Activated CD4-positive, alpha-beta T cell treated with anti-CD3 and anti-CD28 coated beads for 36 hours (primary cell): ENCODE measurements around the gene UPF1. TPM values are rescaled to one million over a fixed set of nuclear protein-coding genes. Genes with fewer than 3 reads are reported as not detected.

ENCODE experiments used
- ATAC-seq: fragments of 200-7000 bp; cut with Tn5 transposase; one replicate; pipeline ENCODE4 v1.10.0; 2021; ENCODE audit warnings: mild to moderate bottlenecking, moderate library complexity
- CTCF ChIA-PET: fragments of 350-600 bp; sonication (Branson Sonifier 250); formaldehyde crosslinking; loops from one replicate; lab custom pipeline; 2021; ENCODE audit warnings: antibody characterized with exemption; lab: Charles Lee
- POLR2A ChIA-PET: fragments of 350-600 bp; sonication (Branson Sonifier 250); formaldehyde crosslinking; loops from one replicate; lab custom pipeline; 2021; ENCODE audit warnings: antibody characterized with exemption, inconsistent platforms; lab: Charles Lee
- DNase-seq: peaks from one replicate; pipeline ENCODE4 v3.0.0-alpha.2; 2020
- H3K27ac Mint-ChIP-seq: one replicate; pipeline ENCODE4 v1.8.0; 2021; ENCODE audit warnings: mixed read lengths
- H3K27me3 Mint-ChIP-seq: one replicate; pipeline ENCODE4 v1.8.0; 2021; ENCODE audit warnings: mixed read lengths
- H3K36me3 Mint-ChIP-seq: one replicate; pipeline ENCODE4 v1.8.0; 2021; ENCODE audit warnings: low read depth, mixed read lengths
- H3K4me1 Mint-ChIP-seq: one replicate; pipeline ENCODE4 v1.8.0; 2021; ENCODE audit warnings: mixed read lengths
- H3K4me3 Mint-ChIP-seq: one replicate; pipeline ENCODE4 v1.8.0; 2021; ENCODE audit warnings: mild to moderate bottlenecking, moderate library complexity, mixed read lengths
- H3K9me3 Mint-ChIP-seq: one replicate; pipeline ENCODE4 v1.8.0; 2021; ENCODE audit warnings: low read depth, mixed read lengths
- intact Hi-C, 2 experiments: fragments of 100-400 bp; cut with DNase I in 1 of 2; cut with micrococcal nuclease in 1 of 2; formaldehyde crosslinking; loops; one replicate each; pipeline versions ENCODE4 v1.14.2 to v1.15.1; 2022 to 2024; cut with DNase I, micrococcal nuclease
- total RNA-seq, 2 experiments: library from RNA; stranded (reverse); gene quantifications; one replicate each; pipeline ENCODE4 v1.2.3, GENCODE V29; 2021

Gene UPF1
- total RNA-seq, 2 experiments from 2014 or later, result 72.4 to 74.0 TPM

GRCh38 chr19:18878858-18879578, 47.3 kb downstream of the UPF1 start:
- CTCF ChIA-PET, result no interaction called here
- no peak for ATAC-seq
- intact Hi-C loops, result loop anchor here in 1 of 2 experiments (1.0 kb wide), 1 partner anchor 243 kb away; no protein-coding TSS in a partner anchor
- Mint-ChIP-seq H3K27ac (no peak overlapping the region), H3K4me3 (no peak overlapping the region), H3K36me3 (no peaks in the 10 kb centered on the region), H3K9me3 (no peaks in the 10 kb centered on the region), H3K27me3 (no peaks in the 10 kb centered on the region), H3K4me1 (no peaks in the 10 kb centered on the region)
- no peak for DNase-seq
- POLR2A ChIA-PET, result no interaction called here

- intact Hi-C loops, result loop anchor here in 1 of 2 experiments (1.0 kb wide), 2 partner anchors 53 to 243 kb away; no protein-coding TSS in a partner anchor
- no peak overlapping the region for H3K4me3 Mint-ChIP-seq
- H3K27me3 Mint-ChIP-seq, result no peaks in the 10 kb centered on the region
- H3K4me1 Mint-ChIP-seq, result no peaks in the 10 kb centered on the region
- H3K9me3 Mint-ChIP-seq, result no peaks in the 10 kb centered on the region
- POLR2A ChIA-PET, result no interaction called here
- H3K36me3 Mint-ChIP-seq, result no peaks in the 10 kb centered on the region
- ATAC-seq (peak; percentile 77), DNase-seq (peak; percentile 63)
- CTCF ChIA-PET, result interaction anchor here (1.0 kb wide), 1 partner anchor 107 kb away, joined by 4 read pairs; no protein-coding TSS in a partner anchor
- H3K27ac Mint-ChIP-seq, result no peak overlapping the region
Observed at GRCh38 chr19:18879579-18880373, 48.0 kb downstream of the UPF1 start.

GRCh38 chr19:18881491-18881890, 49.7 kb downstream of the UPF1 start:
- H3K36me3 Mint-ChIP-seq, result no peaks in the 10 kb centered on the region
- H3K27ac Mint-ChIP-seq, result no peak overlapping the region
- ChIA-PET POLR2A (interaction anchor here (0.9 kb wide), 1 partner anchor 11 kb away, joined by 5 read pairs; no protein-coding TSS in a partner anchor), CTCF (interaction anchor here (0.6 to 0.7 kb wide), 2 partner anchors 177 to 408 kb away, joined by 3 to 5 read pairs; no protein-coding TSS in a partner anchor)
- no peaks in the 10 kb centered on the region for H3K9me3 Mint-ChIP-seq
- no peak overlapping the region for H3K4me3 Mint-ChIP-seq
- DNase-seq (no peak), ATAC-seq (no peak)
- no peaks in the 10 kb centered on the region for H3K27me3 Mint-ChIP-seq
- no peaks in the 10 kb centered on the region for H3K4me1 Mint-ChIP-seq
- intact Hi-C loops, result no loop called here

- Mint-ChIP-seq H3K4me1 (no peaks in the 10 kb centered on the region), H3K9me3 (no peaks in the 10 kb centered on the region), H3K4me3 (no peak overlapping the region), H3K27ac (no peak overlapping the region), H3K27me3 (no peaks in the 10 kb centered on the region), H3K36me3 (no peaks in the 10 kb centered on the region)
- ATAC-seq (no peak), DNase-seq (no peak)
- ChIA-PET POLR2A (no interaction called here), CTCF (no interaction called here)
- intact Hi-C loops, result no loop called here
Observed at GRCh38 chr19:18883526-18884304, 52.0 kb downstream of the UPF1 start.

GRCh38 chr19:18886972-18887371, 55.2 kb downstream of the UPF1 start:
- no peaks in the 10 kb centered on the region for H3K9me3 Mint-ChIP-seq
- CTCF ChIA-PET, result no interaction called here
- no peak for DNase-seq
- no peak for ATAC-seq
- no peaks in the 10 kb centered on the region for H3K27me3 Mint-ChIP-seq
- H3K36me3 Mint-ChIP-seq, result no peaks in the 10 kb centered on the region
- intact Hi-C loops, result no loop called here
- no peak overlapping the region for H3K4me3 Mint-ChIP-seq
- no peak overlapping the region for H3K27ac Mint-ChIP-seq
- POLR2A ChIA-PET, result no interaction called here
- H3K4me1 Mint-ChIP-seq, result no peaks in the 10 kb centered on the region

GRCh38 chr19:18889949-18890745, 58.4 kb downstream of the UPF1 start:
- no peak overlapping the region for H3K4me3 Mint-ChIP-seq
- ATAC-seq (no peak), DNase-seq (no peak)
- no peaks in the 10 kb centered on the region for H3K4me1 Mint-ChIP-seq
- no peaks in the 10 kb centered on the region for H3K36me3 Mint-ChIP-seq
- ChIA-PET POLR2A (no interaction called here), CTCF (interaction anchor here (0.5 kb wide), 1 partner anchor 626 kb away, joined by 3 read pairs; no protein-coding TSS in a partner anchor)
- intact Hi-C loops, result no loop called here
- H3K9me3 Mint-ChIP-seq, result no peaks in the 10 kb centered on the region
- H3K27ac Mint-ChIP-seq, result no peak overlapping the region
- peaks cover 12% of the 10 kb centered on the region for H3K27me3 Mint-ChIP-seq

GRCh38 chr19:18893587-18894253, 62.0 kb downstream of the UPF1 start:
- Mint-ChIP-seq H3K27ac (no peak overlapping the region), H3K36me3 (no peaks in the 10 kb centered on the region), H3K9me3 (no peaks in the 10 kb centered on the region), H3K27me3 (peaks cover 25% of the 10 kb centered on the region), H3K4me3 (no peak overlapping the region), H3K4me1 (peaks cover 4% of the 10 kb centered on the region)
- ChIA-PET CTCF (no interaction called here), POLR2A (interaction anchor here (0.6 kb wide), 1 partner anchor 24 kb away, joined by 6 read pairs; no protein-coding TSS in a partner anchor)
- no peak for DNase-seq
- intact Hi-C loops, result no loop called here
- ATAC-seq, result no peak

GRCh38 chr19:18894254-18895037, 62.7 kb downstream of the UPF1 start:
- intact Hi-C loops, result no loop called here
- CTCF ChIA-PET, result no interaction called here

GRCh38 chr19:18895038-18895823, 63.5 kb downstream of the UPF1 start:
- peaks cover 4% of the 10 kb centered on the region for H3K4me1 Mint-ChIP-seq
- ATAC-seq (no peak), DNase-seq (no peak)
- no peaks in the 10 kb centered on the region for H3K9me3 Mint-ChIP-seq
- peaks cover 3% of the 10 kb centered on the region for H3K36me3 Mint-ChIP-seq
- H3K27ac Mint-ChIP-seq, result no peak overlapping the region
- peak overlapping the region; percentile 35 for H3K4me3 Mint-ChIP-seq
- ChIA-PET POLR2A (no interaction called here), CTCF (interaction anchor here (0.6 to 0.7 kb wide), 2 partner anchors 24 to 421 kb away, joined by 3 read pairs; partner anchors contain the start of genes COPE and DDX49)
- peaks cover 25% of the 10 kb centered on the region for H3K27me3 Mint-ChIP-seq
- intact Hi-C loops, result no loop called here

More at GRCh38 chr19:18894254-18895037, 62.7 kb downstream of the UPF1 start:
- peaks cover 4% of the 10 kb centered on the region for H3K4me1 Mint-ChIP-seq
- no peaks in the 10 kb centered on the region for H3K36me3 Mint-ChIP-seq
- H3K27me3 Mint-ChIP-seq, result peaks cover 25% of the 10 kb centered on the region
- no peaks in the 10 kb centered on the region for H3K9me3 Mint-ChIP-seq
- no peak overlapping the region for H3K27ac Mint-ChIP-seq
- DNase-seq (no peak), ATAC-seq (no peak)
- POLR2A ChIA-PET, result interaction anchor here (0.6 kb wide), 1 partner anchor 23 kb away, joined by 6 read pairs; no protein-coding TSS in a partner anchor
- no peak overlapping the region for H3K4me3 Mint-ChIP-seq
